Right atrium auricular region (tissue), 2 donors: ENCODE measurements around the gene PRKCB. TPM values are rescaled to one million over a fixed set of nuclear protein-coding genes. Genes with fewer than 3 reads are reported as not detected.

ENCODE experiments used
- DNase-seq: peaks from one replicate; pipeline ENCODE4 v3.0.0-alpha.2; 2019; ENCODE audit warnings: low spot score
- H3K27ac ChIP-seq, 2 donors: fragments of 200-600 bp; sonication (generic); 1 replicate in 1 of 2; 2 replicates in 1 of 2; pipeline ENCODE4 v1.5.1; 2016 to 2019
- H3K27me3 ChIP-seq, 2 donors: fragments of 200-600 bp; sonication (generic); one replicate each; pipeline versions ENCODE4 v1.5.1 to v1.6.0; 2017 to 2019
- H3K36me3 ChIP-seq: fragments of 200-600 bp; sonication (generic); one replicate; pipeline ENCODE4 v1.5.1; 2016
- H3K4me1 ChIP-seq, 2 donors: fragments of 200-600 bp; sonication (generic); one replicate each; pipeline versions ENCODE4 v1.5.1 to v1.6.0; 2017 to 2019
- H3K4me3 ChIP-seq, 2 donors: fragments of 200-600 bp; sonication (generic); 1 replicate in 1 of 2; 2 replicates in 1 of 2; pipeline ENCODE4 v1.5.1; 2017 to 2019; ENCODE audit warnings: mild to moderate bottlenecking in 1 of 2, moderate library complexity in 1 of 2
- H3K9me3 ChIP-seq, 2 donors: fragments of 200-600 bp; sonication (generic); one replicate each; pipeline ENCODE4 v1.5.1; 2019
- CTCF ChIP-seq, 2 donors: fragments of 200-600 bp; sonication (generic); IDR thresholded peaks; one replicate each; pipeline ENCODE4 v1.5.1; 2019; ENCODE audit warnings: antibody characterized with exemption in 2 of 2
- total RNA-seq, 2 donors: library from RNA; depleted of rRNA; stranded (reverse); fragments of >200 nt; gene quantifications; one replicate each; pipeline ENCODE4 v1.1.0, GENCODE V29; 2016

The PRKCB gene
- total RNA-seq: 1 to 10 TPM in 1 of 2 donors, under 1 TPM in 1; 0.93 to 3.1 TPM

GRCh38 chr16:23835390-23836077, at the start of gene PRKCB:
PRKCB (plus strand) TSS chr16:23835983.
- Histone ChIP-seq H3K9me3 (peaks cover 0 to 2% of the 10 kb centered on the region in 2 donors), H3K4me3 (peak within 1 kb of the TSS; percentile 33 to 46), H3K27ac (no peak within 1 kb of the TSS), H3K27me3 (peaks cover 0 to 11% of the 10 kb centered on the region in 2 donors), H3K36me3 (no peaks in the 10 kb centered on the region), H3K4me1 (peaks cover 0 to 8% of the 10 kb centered on the region in 2 donors)
- DNase-seq: no peak
- no peak for TF ChIP-seq CTCF (IDR thresholded peaks at IDR 0.05)

GRCh38 chr16:23786964-23787561, 48.7 kb upstream of the PRKCB start:
- Histone ChIP-seq H3K36me3 (no peaks in the 10 kb centered on the region), H3K4me3 (no peak overlapping the region), H3K27ac (no peak overlapping the region), H3K4me1 (no peaks in the 10 kb centered on the region), H3K27me3 (no peaks in the 10 kb centered on the region), H3K9me3 (no peaks in the 10 kb centered on the region)
- no peak for DNase-seq
- no peak for TF ChIP-seq CTCF (IDR thresholded peaks at IDR 0.05)

- TF ChIP-seq CTCF (IDR thresholded peaks at IDR 0.05): no peak
- H3K36me3 ChIP-seq: no peaks in the 10 kb centered on the region
- H3K4me3 ChIP-seq: no peak overlapping the region
- DNase-seq: no peak
- no peak overlapping the region for H3K27ac ChIP-seq
- no peaks in the 10 kb centered on the region for H3K9me3 ChIP-seq
- H3K4me1 ChIP-seq: no peaks in the 10 kb centered on the region
- no peaks in the 10 kb centered on the region for H3K27me3 ChIP-seq
Observed at GRCh38 chr16:23788685-23789084, 47.1 kb upstream of the PRKCB start.

GRCh38 chr16:23795378-23795777, 40.4 kb upstream of the PRKCB start:
- Histone ChIP-seq H3K36me3 (no peaks in the 10 kb centered on the region), H3K27me3 (no peaks in the 10 kb centered on the region), H3K4me1 (no peaks in the 10 kb centered on the region), H3K4me3 (no peak overlapping the region), H3K27ac (no peak overlapping the region), H3K9me3 (no peaks in the 10 kb centered on the region)
- no peak for DNase-seq
- no peak for TF ChIP-seq CTCF (IDR thresholded peaks at IDR 0.05)

GRCh38 chr16:23796941-23797340, 38.8 kb upstream of the PRKCB start:
- Histone ChIP-seq H3K4me3 (no peak overlapping the region), H3K27me3 (no peaks in the 10 kb centered on the region), H3K36me3 (no peaks in the 10 kb centered on the region), H3K9me3 (no peaks in the 10 kb centered on the region), H3K4me1 (no peaks in the 10 kb centered on the region), H3K27ac (no peak overlapping the region)
- no peak for TF ChIP-seq CTCF (IDR thresholded peaks at IDR 0.05)
- no peak for DNase-seq
